Measurements from ENCODE around the gene ZNFX1.

GRCh38 chr20:49259799-49260198 is 18.1 kb downstream of the ZNFX1 start:
- TF ChIP-seq CTCF (IDR thresholded peaks at IDR 0.05) (no peak), RAD21 (IDR thresholded peaks at IDR 0.05; ENCODE audit: low read length) (no peak), PBX3 (IDR thresholded peaks at IDR 0.05) (no peak), REST (IDR thresholded peaks at IDR 0.05; ENCODE audit: low read depth, low read length) (no peak), POLR2AphosphoS5 (IDR thresholded peaks at IDR 0.05; ENCODE audit: low read depth, low read length) (no peak), IRF3 (IDR thresholded peaks at IDR 0.05; ENCODE audit: low read depth, low read length) (no peak), EZH2phosphoT487 (IDR thresholded peaks at IDR 0.05; ENCODE audit: borderline replicate concordance, low read depth) (no peak), FOXM1 (IDR thresholded peaks at IDR 0.05; ENCODE audit: low read depth) (no peak), RFX5 (IDR thresholded peaks at IDR 0.05; ENCODE audit: low read length) (no peak), CHD2 (IDR thresholded peaks at IDR 0.05; ENCODE audit: low read length, partially characterized antibody) (no peak), ELF1 (IDR thresholded peaks at IDR 0.05) (no peak), GABPA (IDR thresholded peaks at IDR 0.05; ENCODE audit: low read depth) (no peak)
